Measurements from ENCODE around the gene COL5A1.

DNA sequence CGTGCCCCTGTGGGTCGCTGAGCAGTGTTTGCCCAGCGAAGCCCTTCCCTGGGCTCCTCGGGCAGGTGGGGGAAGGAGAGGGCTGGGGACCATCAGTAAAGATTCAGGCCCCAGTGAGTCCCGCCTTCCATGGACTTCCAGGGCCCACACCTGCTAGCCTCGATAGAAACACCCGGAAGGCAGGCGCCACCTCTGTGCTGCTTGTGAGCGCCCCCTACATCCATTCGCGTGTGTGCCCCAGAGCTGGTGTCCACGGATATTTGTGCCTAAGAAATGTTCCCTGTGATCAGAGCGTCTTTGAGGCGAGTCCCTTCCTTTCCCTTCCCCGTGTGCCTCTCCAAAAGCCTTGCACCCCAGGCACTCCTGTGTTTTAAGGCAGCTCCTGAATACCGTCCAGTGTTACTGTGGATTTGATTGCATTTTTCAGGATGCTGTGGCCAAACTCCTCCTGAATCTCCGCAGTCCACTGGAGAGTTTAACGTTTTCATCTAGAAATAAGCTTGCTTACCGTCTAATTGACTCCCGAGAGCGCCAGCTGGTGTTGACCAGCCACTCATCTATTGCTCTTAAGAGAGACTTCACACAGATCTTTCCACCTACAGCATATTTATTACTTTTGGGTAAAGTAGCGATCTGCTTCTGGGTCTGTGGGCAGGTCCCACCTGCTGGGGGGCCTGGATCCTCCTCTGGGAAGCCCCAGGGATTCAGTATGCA lies 101.4 kb downstream of the COL5A1 start:
- no peak for TF ChIP-seq POLR2AphosphoS5 (IDR thresholded peaks at IDR 0.05)
- TF ChIP-seq, protein P1, sequence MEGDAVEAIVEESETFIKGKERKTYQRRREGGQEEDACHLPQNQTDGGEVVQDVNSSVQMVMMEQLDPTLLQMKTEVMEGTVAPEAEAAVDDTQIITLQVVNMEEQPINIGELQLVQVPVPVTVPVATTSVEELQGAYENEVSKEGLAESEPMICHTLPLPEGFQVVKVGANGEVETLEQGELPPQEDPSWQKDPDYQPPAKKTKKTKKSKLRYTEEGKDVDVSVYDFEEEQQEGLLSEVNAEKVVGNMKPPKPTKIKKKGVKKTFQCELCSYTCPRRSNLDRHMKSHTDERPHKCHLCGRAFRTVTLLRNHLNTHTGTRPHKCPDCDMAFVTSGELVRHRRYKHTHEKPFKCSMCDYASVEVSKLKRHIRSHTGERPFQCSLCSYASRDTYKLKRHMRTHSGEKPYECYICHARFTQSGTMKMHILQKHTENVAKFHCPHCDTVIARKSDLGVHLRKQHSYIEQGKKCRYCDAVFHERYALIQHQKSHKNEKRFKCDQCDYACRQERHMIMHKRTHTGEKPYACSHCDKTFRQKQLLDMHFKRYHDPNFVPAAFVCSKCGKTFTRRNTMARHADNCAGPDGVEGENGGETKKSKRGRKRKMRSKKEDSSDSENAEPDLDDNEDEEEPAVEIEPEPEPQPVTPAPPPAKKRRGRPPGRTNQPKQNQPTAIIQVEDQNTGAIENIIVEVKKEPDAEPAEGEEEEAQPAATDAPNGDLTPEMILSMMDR (IDR thresholded peaks at IDR 0.05), result no peak

Measured in upper lobe of left lung (tissue), 4 donors.